Bronchial epithelial cell (primary cell): ENCODE results near the gene TKTL2. TPM values are rescaled to one million over a fixed set of nuclear protein-coding genes. Genes with fewer than 3 reads are reported as not detected.
"Not testable (repeated sequence)": the region's sequence is repeated elsewhere in the genome, so short reads cannot be mapped to it uniquely, and the experiment has no call there.

Experiments
- DNase-seq: peaks from one replicate; pipeline ENCODE4 v3.0.0-alpha.2; 2010; ENCODE audit warnings: low read depth
- FAIRE-seq: peaks from 2 replicates; lab custom pipeline; 2011; peaks lifted over from hg19 to GRCh38; lab: Jason Lieb, UNC
- H3K27me3 ChIP-seq: 2 replicates; pipeline ENCODE4 v1.5.1; 2011; ENCODE audit warnings: low read length; ENCODE audit not compliant: control insufficient read depth, insufficient read depth
- H3K36me3 ChIP-seq: 2 replicates; pipeline ENCODE4 v1.5.1; 2011; ENCODE audit warnings: low read length; ENCODE audit not compliant: control insufficient read depth, insufficient read depth
- H3K4me3 ChIP-seq: 2 replicates; pipeline ENCODE4 v1.5.1; 2011; ENCODE audit warnings: mild to moderate bottlenecking, low read depth, low read length, control low read depth
- total RNA-seq: library from RNA; depleted of rRNA; stranded (reverse); fragments of >200 nt; gene quantifications from 2 replicates; pipeline ENCODE4 v1.2.1, GENCODE V29; 2014
- TF ChIP-seq, protein P1 (sequence below): IDR thresholded peaks from 2 replicates; pipeline ENCODE4 v1.5.1; 2011; ENCODE audit warnings: mild to moderate bottlenecking, moderate library complexity, low read length, control low read depth, inconsistent platforms; ENCODE audit not compliant: insufficient read depth, severe bottlenecking

Gene TKTL2
- total RNA-seq, 1 donor from 2014 or later: under 0.01 TPM

DNA sequence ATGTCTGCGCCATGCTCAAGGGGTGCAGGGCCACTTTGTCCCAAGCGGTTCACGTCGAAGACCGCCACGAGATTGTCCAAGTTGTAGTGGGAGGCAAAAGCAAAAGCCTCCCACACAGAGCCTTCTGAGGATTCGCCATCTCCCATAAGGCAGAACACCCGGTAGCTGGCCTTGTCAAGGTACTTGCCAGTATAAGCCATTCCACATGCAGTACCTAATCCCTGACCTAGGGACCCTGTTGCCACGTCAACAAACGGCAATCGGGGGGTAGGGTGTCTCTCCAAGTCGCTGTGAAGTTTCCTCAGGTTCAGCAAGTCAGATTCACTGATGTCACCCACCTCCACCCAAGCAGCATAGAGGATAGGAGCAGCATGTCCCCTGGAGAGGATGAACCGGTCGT lies 424 bp downstream of the TKTL2 start:
- DNase-seq: no peak
- TF ChIP-seq, protein P1, sequence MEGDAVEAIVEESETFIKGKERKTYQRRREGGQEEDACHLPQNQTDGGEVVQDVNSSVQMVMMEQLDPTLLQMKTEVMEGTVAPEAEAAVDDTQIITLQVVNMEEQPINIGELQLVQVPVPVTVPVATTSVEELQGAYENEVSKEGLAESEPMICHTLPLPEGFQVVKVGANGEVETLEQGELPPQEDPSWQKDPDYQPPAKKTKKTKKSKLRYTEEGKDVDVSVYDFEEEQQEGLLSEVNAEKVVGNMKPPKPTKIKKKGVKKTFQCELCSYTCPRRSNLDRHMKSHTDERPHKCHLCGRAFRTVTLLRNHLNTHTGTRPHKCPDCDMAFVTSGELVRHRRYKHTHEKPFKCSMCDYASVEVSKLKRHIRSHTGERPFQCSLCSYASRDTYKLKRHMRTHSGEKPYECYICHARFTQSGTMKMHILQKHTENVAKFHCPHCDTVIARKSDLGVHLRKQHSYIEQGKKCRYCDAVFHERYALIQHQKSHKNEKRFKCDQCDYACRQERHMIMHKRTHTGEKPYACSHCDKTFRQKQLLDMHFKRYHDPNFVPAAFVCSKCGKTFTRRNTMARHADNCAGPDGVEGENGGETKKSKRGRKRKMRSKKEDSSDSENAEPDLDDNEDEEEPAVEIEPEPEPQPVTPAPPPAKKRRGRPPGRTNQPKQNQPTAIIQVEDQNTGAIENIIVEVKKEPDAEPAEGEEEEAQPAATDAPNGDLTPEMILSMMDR: no peak
- no peaks in the 10 kb centered on the region for H3K36me3 ChIP-seq
- FAIRE-seq: no peak
- H3K27me3 ChIP-seq: no peaks in the 10 kb centered on the region
- H3K4me3 ChIP-seq: no peak overlapping the region

DNA sequence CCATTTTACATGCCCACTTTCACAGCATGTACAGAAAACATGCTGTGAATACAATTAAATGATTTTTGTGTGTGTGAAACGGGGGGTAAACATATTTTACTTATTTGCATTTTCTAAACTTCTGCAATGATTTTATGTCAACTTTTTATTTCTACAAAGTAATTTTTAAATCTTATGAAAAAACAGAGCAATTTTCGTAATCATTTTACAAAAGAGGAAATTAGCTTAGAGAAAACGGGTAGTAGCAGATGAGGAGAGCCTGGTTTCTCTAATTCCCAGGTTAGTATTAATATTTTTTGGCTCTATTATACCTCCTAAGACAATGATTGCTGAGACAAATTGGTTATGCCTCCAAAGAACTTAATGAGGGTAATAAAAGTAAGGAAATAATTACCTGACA lies 3.2 kb downstream of the TKTL2 start:
- no peaks in the 10 kb centered on the region for H3K36me3 ChIP-seq
- H3K27me3 ChIP-seq: no peaks in the 10 kb centered on the region
- DNase-seq: no peak
- no peak overlapping the region for H3K4me3 ChIP-seq
- FAIRE-seq: no peak
- TF ChIP-seq, protein P1: no peak

DNA sequence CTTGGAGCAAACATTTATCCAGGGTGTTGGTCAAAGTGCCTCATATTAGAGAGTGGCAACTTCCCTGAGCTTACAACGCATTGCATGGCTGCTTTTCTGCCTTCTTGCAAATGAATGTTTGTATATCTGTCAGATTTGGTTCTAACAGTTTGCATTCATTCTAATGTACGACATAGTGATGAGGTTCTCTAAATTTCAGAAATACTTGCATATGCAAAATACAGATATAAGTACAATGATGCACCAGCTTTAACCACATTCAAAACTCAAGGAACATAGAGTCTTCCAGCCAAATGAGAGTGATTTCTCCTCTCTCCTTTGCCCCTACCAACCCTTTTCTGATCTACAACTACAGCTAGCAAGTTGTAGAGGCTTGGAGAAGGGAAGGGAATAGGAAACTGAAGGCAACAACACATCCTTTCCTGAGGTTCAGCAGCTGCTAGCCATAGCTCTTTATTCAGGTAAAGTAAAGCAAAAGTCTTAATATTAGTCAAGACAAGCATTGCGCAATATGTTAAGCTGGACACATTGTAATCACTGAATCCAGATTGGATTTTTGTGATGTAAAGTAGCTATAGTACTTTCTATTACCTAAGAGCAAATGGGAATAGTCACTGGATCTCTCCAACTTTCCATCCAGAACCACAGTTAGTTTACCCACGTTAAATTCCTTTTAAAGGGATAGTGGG lies 6.3 kb downstream of the TKTL2 start:
- DNase-seq: peak; percentile 18
- no peak overlapping the region for H3K4me3 ChIP-seq
- H3K36me3 ChIP-seq: no peaks in the 10 kb centered on the region
- H3K27me3 ChIP-seq: no peaks in the 10 kb centered on the region
- TF ChIP-seq, protein P1: no peak
- no peak for FAIRE-seq

DNA sequence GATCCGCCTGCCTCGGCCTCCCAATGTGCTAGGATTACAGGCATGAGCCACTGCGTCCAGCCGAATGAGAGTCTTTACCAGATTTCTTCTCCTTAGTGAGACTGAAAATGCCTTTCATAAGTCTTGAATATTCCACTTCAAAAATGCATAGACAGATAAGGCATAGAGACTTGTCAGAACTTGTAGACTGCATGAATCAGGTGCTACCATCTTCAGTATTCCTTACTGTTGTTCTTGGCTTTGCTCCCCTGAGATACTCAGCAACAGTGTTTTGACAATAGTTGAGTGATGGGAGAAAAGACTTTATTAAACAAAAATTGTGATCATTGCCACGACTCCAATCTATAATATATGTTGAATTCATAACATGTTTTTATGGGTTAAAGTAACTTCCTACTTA lies 11.0 kb downstream of the TKTL2 start:
- no peak for FAIRE-seq
- no peak overlapping the region for H3K4me3 ChIP-seq
- TF ChIP-seq, protein P1: no peak
- H3K36me3 ChIP-seq: no peaks in the 10 kb centered on the region
- no peaks in the 10 kb centered on the region for H3K27me3 ChIP-seq
- DNase-seq: peak; percentile 86

DNA sequence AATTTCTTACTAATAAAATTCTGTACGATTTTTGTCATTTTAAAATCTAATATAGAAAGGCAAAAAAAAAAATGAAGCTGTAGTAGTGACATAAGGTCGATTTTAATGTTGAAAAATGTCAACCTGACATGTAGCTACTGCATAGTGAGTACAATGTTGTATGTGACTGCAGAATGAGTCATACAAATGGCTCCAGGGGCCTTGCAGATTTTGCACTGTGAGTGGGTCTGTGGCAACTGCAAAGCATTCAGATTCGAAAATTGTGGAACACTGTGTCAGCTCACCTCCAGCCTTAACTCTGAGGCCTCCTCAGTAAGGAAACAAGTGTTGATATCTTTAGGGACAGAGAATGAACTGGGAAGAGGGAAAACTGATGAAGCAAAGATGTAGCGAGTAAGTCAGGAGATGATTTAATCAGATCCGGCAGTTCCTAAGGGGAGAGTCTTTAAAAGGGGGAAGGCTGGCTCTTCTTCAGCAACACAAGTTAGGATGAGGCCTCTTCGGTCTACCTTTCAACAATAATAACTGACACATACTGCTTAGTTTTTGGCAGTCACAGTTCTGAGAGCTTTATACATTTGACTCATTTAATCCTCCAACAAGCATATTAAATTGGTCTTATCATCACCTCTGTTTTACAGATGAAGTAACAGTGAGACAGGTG lies 24.9 kb downstream of the TKTL2 start:
- no peaks in the 10 kb centered on the region for H3K36me3 ChIP-seq
- no peaks in the 10 kb centered on the region for H3K27me3 ChIP-seq
- FAIRE-seq (no peak), DNase-seq (peak; percentile 81)
- no peak overlapping the region for H3K4me3 ChIP-seq
- TF ChIP-seq, protein P1: no peak

DNA sequence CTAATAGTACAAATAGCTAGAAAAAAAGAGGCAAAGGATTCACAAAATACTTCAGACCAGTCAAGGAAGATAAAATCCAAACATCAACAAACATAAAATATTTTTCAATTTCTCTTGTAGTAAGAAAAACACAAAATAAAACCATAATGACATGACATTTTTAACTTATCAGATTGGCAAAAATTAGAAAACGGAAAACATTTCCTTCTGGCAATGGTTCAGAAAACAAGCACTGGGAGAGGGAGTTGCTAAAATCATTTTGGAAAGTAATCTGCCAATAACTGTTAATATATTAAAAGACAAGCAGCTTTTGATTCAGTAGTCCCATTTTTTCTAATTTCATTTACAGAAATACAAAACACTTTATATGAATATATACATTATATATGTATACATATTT lies 26.1 kb downstream of the TKTL2 start:
- no peak overlapping the region for H3K4me3 ChIP-seq
- FAIRE-seq (no peak), DNase-seq (no peak)
- H3K36me3 ChIP-seq: no peaks in the 10 kb centered on the region
- H3K27me3 ChIP-seq: no peaks in the 10 kb centered on the region
- TF ChIP-seq, protein P1: no peak

DNA sequence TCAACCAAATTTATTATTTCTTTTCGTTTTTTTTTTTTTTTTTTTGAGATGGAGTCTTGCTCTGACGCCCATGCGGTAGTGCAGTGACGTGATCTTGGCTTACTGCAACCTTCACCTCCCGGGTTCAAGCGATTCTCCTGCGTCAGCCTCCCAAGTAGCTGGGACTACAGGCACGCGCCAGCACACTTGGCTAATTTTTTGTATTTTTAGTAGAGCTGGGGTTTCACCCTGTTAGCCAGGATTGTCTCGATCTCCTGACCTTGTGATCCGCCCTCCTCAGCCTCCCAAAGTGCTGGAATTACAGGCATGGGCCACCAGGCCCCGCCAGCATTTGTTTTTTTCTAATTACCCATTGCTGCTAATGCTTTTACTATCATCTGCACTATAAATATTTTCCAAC lies 26.5 kb downstream of the TKTL2 start:
- H3K27me3 ChIP-seq, DNase-seq, FAIRE-seq: not testable (repeated sequence)

More for the DNA sequence above, 26.5 kb downstream of the TKTL2 start:
- H3K4me3 ChIP-seq, H3K36me3 ChIP-seq: not testable (repeated sequence)
